Upper lobe of right lung (tissue), 1 donor: ENCODE results near the gene SPACDR. TPM values are rescaled to one million over a fixed set of nuclear protein-coding genes. Genes with fewer than 3 reads are reported as not detected.
"Not testable (repeated sequence)": the region's sequence is repeated elsewhere in the genome, so short reads cannot be mapped to it uniquely, and the experiment has no call there.

ENCODE experiments used
- ATAC-seq: fragments of 200-7000 bp; cut with Tn5 transposase; one replicate; pipeline ENCODE4 v1.9.1; 2020; ENCODE audit warnings: mild to moderate bottlenecking, moderate library complexity
- DNase-seq: peaks from one replicate; pipeline ENCODE4 v3.0.0-alpha.2; 2020
- H3K27ac ChIP-seq: fragments of 200-600 bp; one replicate; pipeline ENCODE4 v1.8.0; 2022
- H3K27me3 ChIP-seq: fragments of 200-600 bp; one replicate; pipeline ENCODE4 v1.8.0; 2022; ENCODE audit warnings: mild to moderate bottlenecking
- H3K36me3 ChIP-seq: fragments of 200-600 bp; one replicate; pipeline ENCODE4 v1.8.0; 2022
- H3K4me1 ChIP-seq: fragments of 200-600 bp; one replicate; pipeline ENCODE4 v1.8.0; 2022
- H3K4me3 ChIP-seq: fragments of 200-600 bp; one replicate; pipeline ENCODE4 v1.8.0; 2022; ENCODE audit warnings: mild to moderate bottlenecking
- H3K9me3 ChIP-seq: fragments of 200-600 bp; one replicate; pipeline ENCODE4 v1.8.0; 2022
- CTCF ChIP-seq: fragments of 200-600 bp; IDR thresholded peaks from one replicate; pipeline ENCODE4 v1.8.0; 2022; ENCODE audit warnings: antibody characterized with exemption
- intact Hi-C: fragments of 100-400 bp; cut with DNase I; formaldehyde crosslinking; loops from one replicate; pipeline ENCODE4 v1.11.0; 2022
- total RNA-seq: library from RNA; stranded (reverse); fragmentation: NEBNext Ultra II Directional; extraction: Animal tissue kit (Norgen Biotek cat#: 25700); gene quantifications from one replicate; pipeline ENCODE4 v1.2.1, GENCODE V29; 2021
- donor health status: DM: no; HTN: yes; CAD: no; lungs with severe emphysema.

Gene SPACDR
- total RNA-seq, 1 donor from 2014 or later, result 1.8 TPM

- no peaks in the 10 kb centered on the region for H3K9me3 ChIP-seq
- no peak overlapping the region for H3K4me3 ChIP-seq
- no peaks in the 10 kb centered on the region for H3K27me3 ChIP-seq
- peaks cover 11% of the 10 kb centered on the region for H3K4me1 ChIP-seq
- DNase-seq (peak; percentile 52), ATAC-seq (peak; percentile 77)
- no peak for TF ChIP-seq CTCF
- peak overlapping the region; percentile 74 for H3K27ac ChIP-seq
- intact Hi-C loops, result no loop called here
- no peaks in the 10 kb centered on the region for H3K36me3 ChIP-seq
Observed at GRCh38 chr7:100444311-100445278, 19.5 kb downstream of the SPACDR start.

- H3K27ac ChIP-seq, result peak overlapping the region; percentile 68
- peak; percentile 25 for DNase-seq
- TF ChIP-seq CTCF, result no peak
Observed at GRCh38 chr7:100443096-100443840, 20.8 kb downstream of the SPACDR start.

GRCh38 chr7:100441641-100442535, 22.2 kb downstream of the SPACDR start:
- Histone ChIP-seq H3K36me3 (no peaks in the 10 kb centered on the region), H3K27me3 (no peaks in the 10 kb centered on the region), H3K4me3 (no peak overlapping the region), H3K4me1 (peaks cover 13% of the 10 kb centered on the region), H3K27ac (no peak overlapping the region), H3K9me3 (no peaks in the 10 kb centered on the region)
- no peak for TF ChIP-seq CTCF
- intact Hi-C loops, result no loop called here
- no peak for ATAC-seq
- DNase-seq, result peak; percentile 45

More at GRCh38 chr7:100443096-100443840, 20.8 kb downstream of the SPACDR start:
- no peaks in the 10 kb centered on the region for H3K27me3 ChIP-seq
- no peak overlapping the region for H3K4me3 ChIP-seq
- no peak for ATAC-seq
- H3K36me3 ChIP-seq, result no peaks in the 10 kb centered on the region
- peaks cover 11% of the 10 kb centered on the region for H3K4me1 ChIP-seq
- no peaks in the 10 kb centered on the region for H3K9me3 ChIP-seq
- intact Hi-C loops, result no loop called here

GRCh38 chr7:100439244-100439643, 24.8 kb downstream of the SPACDR start:
- peak; percentile 15 for DNase-seq
- H3K4me3 ChIP-seq, H3K36me3 ChIP-seq, H3K27ac ChIP-seq, ATAC-seq, H3K9me3 ChIP-seq, H3K27me3 ChIP-seq, intact Hi-C loops: not testable (repeated sequence)
- peaks cover 16% of the 10 kb centered on the region for H3K4me1 ChIP-seq

- H3K4me3 ChIP-seq, intact Hi-C loops, H3K27ac ChIP-seq, H3K9me3 ChIP-seq, H3K27me3 ChIP-seq, ATAC-seq: not testable (repeated sequence)
- Histone ChIP-seq H3K4me1 (peaks cover 19% of the 10 kb centered on the region), H3K36me3 (peaks cover 12% of the 10 kb centered on the region)
- DNase-seq, result peak; percentile 7
Observed at GRCh38 chr7:100438731-100439130, 25.3 kb downstream of the SPACDR start.

- Histone ChIP-seq H3K4me1 (peaks cover 24% of the 10 kb centered on the region), H3K4me3 (no peak overlapping the region), H3K9me3 (no peaks in the 10 kb centered on the region), H3K27me3 (no peaks in the 10 kb centered on the region), H3K36me3 (peaks cover 17% of the 10 kb centered on the region), H3K27ac (no peak overlapping the region)
- intact Hi-C loops, result no loop called here
- DNase-seq (no peak), ATAC-seq (no peak)
- no peak for TF ChIP-seq CTCF
Observed at GRCh38 chr7:100438172-100438571, 25.9 kb downstream of the SPACDR start.
